Activated T-helper 1 cell treated with Interleukin-2 at 50 U/mL for 16 hours (primary cell): ENCODE results near the gene ZSCAN10.
A peak's percentile ranks its signal among the peaks of the same experiment; 100 is the strongest.

Experiments
- DNase-seq: peaks from one replicate; pipeline ENCODE4 v3.0.0-alpha.2; 2020; ENCODE audit warnings: low read depth

ZSCAN10 gene

GRCh38 chr16:3112058-3112880 lies 13.2 kb upstream of the ZSCAN10 start, which contains the start of gene ZNF205:
Gene ZNF205, plus strand, starts transcription at chr16:3112586. Its CDS starts 845 bp downstream, at chr16:3113431.
- DNase-seq: no peak

GRCh38 chr16:3106205-3106928 lies 7.3 kb upstream of the ZSCAN10 start:
- peak; percentile 87 for DNase-seq

- DNase-seq: no peak
Measured at GRCh38 chr16:3101841-3102470, 2.9 kb upstream of the ZSCAN10 start.

- no peak for DNase-seq
Measured at GRCh38 chr16:3101018-3101840, 2.1 kb upstream of the ZSCAN10 start.

- peak; percentile 85 for DNase-seq
Measured at GRCh38 chr16:3099732-3100499, 822 bp upstream of the ZSCAN10 start.

GRCh38 chr16:3099395-3099731 lies 269 bp upstream of the ZSCAN10 start:
- DNase-seq: no peak

GRCh38 chr16:3097266-3097665 lies 1.8 kb downstream of the ZSCAN10 start:
- DNase-seq: no peak

- no peak for DNase-seq
Measured at GRCh38 chr16:3096362-3096761, 2.7 kb downstream of the ZSCAN10 start.

GRCh38 chr16:3095869-3096268 lies 3.2 kb downstream of the ZSCAN10 start:
- peak; percentile 35 for DNase-seq

- no peak for DNase-seq
Measured at GRCh38 chr16:3094289-3095027, 4.6 kb downstream of the ZSCAN10 start.

- no peak for DNase-seq
Measured at GRCh38 chr16:3092501-3092941, 6.6 kb downstream of the ZSCAN10 start.

GRCh38 chr16:3091551-3091950 lies 7.5 kb downstream of the ZSCAN10 start:
- DNase-seq: no peak

- no peak for DNase-seq
Measured at GRCh38 chr16:3089717-3090592, 9.1 kb downstream of the ZSCAN10 start.

- no peak for DNase-seq
Measured at GRCh38 chr16:3088925-3089716, 10.0 kb downstream of the ZSCAN10 start.

- no peak for DNase-seq
Measured at GRCh38 chr16:3088450-3088849, 10.6 kb downstream of the ZSCAN10 start.

GRCh38 chr16:3087243-3088235 lies 11.6 kb downstream of the ZSCAN10 start:
- no peak for DNase-seq

GRCh38 chr16:3086596-3087242 lies 12.4 kb downstream of the ZSCAN10 start:
- no peak for DNase-seq
